Measurements from ENCODE around the gene PAFAH2. TPM values are rescaled to one million over a fixed set of nuclear protein-coding genes. Genes with fewer than 3 reads are reported as not detected.

Gene PAFAH2
- total RNA-seq, 2 experiments from 2014 or later = 6.6 to 7.9 TPM

DNA sequence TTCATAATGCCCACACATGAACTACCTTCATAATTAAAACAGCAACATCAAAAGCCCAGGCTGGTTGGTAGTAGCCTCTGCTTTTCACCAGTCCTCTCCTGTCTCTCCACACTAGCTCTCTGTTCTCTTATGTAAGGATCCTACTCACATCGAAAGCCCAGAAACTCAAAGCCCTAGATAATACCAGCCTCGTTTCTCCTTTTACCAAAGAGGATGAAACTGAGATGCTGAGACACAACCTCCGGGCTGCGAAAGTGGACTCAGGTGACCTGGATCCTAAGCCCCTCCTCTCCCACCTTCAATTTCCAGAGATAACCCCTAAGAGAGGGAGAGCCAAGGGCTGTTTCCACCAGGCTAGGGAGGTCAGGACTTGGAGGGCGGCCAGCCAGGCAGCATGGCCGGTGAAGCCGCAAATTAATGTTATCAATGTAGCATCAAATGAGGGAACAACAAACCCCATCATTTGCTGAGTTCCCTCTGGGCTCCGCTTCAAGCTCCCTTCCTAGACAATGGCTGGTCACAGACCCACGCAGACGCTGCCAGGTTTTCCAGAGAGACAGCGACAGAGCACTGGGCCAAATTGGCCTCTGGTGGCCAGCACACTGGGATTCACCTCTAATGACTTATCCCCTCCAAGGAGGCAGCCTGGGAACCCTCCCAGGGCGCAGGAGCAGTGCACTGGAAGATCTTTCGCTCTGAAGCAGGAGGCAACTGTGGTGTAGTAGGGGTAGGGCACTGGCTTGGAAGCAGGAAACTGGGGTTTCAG lies 70.9 kb downstream of the PAFAH2 start:
- DNase-seq (no peak), ATAC-seq (no peak)
- Mint-ChIP-seq H3K27me3 (peaks cover 8% of the 10 kb centered on the region), H3K36me3 (ENCODE audit: low read depth) (no peaks in the 10 kb centered on the region), H3K9me3 (ENCODE audit: low read depth) (no peaks in the 10 kb centered on the region), H3K4me1 (peaks cover 18% of the 10 kb centered on the region), H3K27ac (no peak overlapping the region), H3K4me3 (no peak overlapping the region)
- intact Hi-C loops (cut with DNase I, micrococcal nuclease) = no loop called here
- CTCF ChIA-PET = interaction anchor here (1.0 kb wide), 1 partner anchor 28 kb away, joined by 3 read pairs; no protein-coding TSS in a partner anchor
- POLR2A ChIA-PET = no interaction called here

- POLR2A ChIA-PET = no interaction called here
- no peak overlapping the region for H3K27ac Mint-ChIP-seq
- no peak for ATAC-seq
- H3K27me3 Mint-ChIP-seq = peaks cover 8% of the 10 kb centered on the region
- no peak overlapping the region for H3K4me3 Mint-ChIP-seq
- DNase-seq = no peak
- CTCF ChIA-PET = interaction anchor here (2.5 kb wide), 1 partner anchor 29 kb away, joined by 10 read pairs; no protein-coding TSS in a partner anchor
- peaks cover 19% of the 10 kb centered on the region for H3K4me1 Mint-ChIP-seq
- no peaks in the 10 kb centered on the region for H3K36me3 Mint-ChIP-seq (ENCODE audit: low read depth)
- H3K9me3 Mint-ChIP-seq (ENCODE audit: low read depth) = no peaks in the 10 kb centered on the region
- intact Hi-C loops (cut with DNase I, micrococcal nuclease) = no loop called here
These were observed 73.4 kb downstream of the PAFAH2 start for GRCh38 chr1:25924454-25924853.

DNA sequence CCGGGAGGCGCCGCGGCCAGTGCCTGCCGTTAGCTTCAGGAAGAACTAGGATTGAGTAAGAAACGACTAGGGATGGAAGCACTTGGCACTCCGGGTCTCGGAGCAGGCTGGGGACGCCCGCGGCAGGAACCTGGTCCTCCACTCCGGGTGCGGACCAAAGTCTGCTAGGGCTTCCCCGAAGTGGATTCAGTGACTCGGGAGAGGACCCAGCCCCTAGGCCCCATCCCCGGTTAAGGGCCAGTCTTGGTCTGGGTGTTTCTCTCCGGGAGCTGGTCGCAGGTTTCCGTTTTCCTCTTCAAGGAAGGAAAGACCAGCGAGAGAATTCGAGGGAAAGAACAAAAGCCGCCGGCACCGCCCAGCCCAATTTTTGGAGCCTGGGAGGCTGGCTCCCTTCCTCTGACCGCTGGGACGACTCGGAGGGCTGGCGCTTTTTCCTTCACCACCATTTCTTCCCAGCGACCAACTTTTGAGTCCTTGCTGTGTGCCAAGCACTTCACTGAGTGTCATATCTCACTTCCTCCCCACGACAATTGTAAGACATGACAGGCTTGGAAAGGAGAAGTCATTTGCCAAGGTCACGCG lies 74.8 kb downstream of the PAFAH2 start:
- DNase-seq = peak; percentile 43
- intact Hi-C loops (cut with DNase I, micrococcal nuclease) = loop anchor here in 1 of 2 experiments (1.0 kb wide), 1 partner anchor 17 kb away; the partner anchor contains the start of gene STMN1
- Mint-ChIP-seq H3K27me3 (peaks cover 8% of the 10 kb centered on the region), H3K36me3 (ENCODE audit: low read depth) (no peaks in the 10 kb centered on the region), H3K27ac (no peak overlapping the region), H3K4me1 (peaks cover 25% of the 10 kb centered on the region), H3K9me3 (ENCODE audit: low read depth) (no peaks in the 10 kb centered on the region), H3K4me3 (peak overlapping the region; percentile 53)
- peak; percentile 42 for ATAC-seq
- ChIA-PET POLR2A (interaction anchor here (0.6 to 1.5 kb wide), 2 partner anchors 17 to 76 kb away, joined by 5 to 9 read pairs; no protein-coding TSS in a partner anchor), CTCF (interaction anchor here (0.6 to 2.9 kb wide), 4 partner anchors 15 to 74 kb away, joined by 3 to 7 read pairs (median 4); partner anchors contain the start of gene PAFAH2)

GRCh38 chr1:25922056-25922970 lies 75.5 kb downstream of the PAFAH2 start:
- peak overlapping the region; percentile 56 for H3K27ac Mint-ChIP-seq
- H3K4me1 Mint-ChIP-seq = peaks cover 31% of the 10 kb centered on the region
- DNase-seq = peak; percentile 65

DNA sequence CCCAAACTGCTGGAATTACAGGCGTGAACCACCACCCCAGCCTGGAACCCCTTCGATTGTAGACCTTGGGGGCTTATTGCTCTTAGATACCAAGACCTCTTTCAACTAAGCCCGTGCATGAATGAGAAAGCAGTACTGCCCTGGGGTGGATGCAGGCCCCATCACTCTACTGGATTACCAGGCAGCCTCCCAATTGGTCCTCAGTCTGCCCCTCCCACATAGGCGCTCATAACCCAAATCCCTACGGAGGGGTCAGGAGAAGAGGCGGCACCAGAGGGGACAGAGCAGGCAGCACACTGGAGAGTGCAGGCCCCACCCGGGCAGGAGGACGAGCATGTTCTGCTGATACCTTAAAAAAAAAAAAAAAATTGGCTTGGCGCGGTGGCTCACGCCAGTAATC lies 79.2 kb downstream of the PAFAH2 start:
- DNase-seq = no peak
- H3K4me3 Mint-ChIP-seq = no peak overlapping the region
- ATAC-seq = no peak
- H3K27me3 Mint-ChIP-seq = peaks cover 6% of the 10 kb centered on the region
- ChIA-PET CTCF (interaction anchor here (1.2 to 1.9 kb wide), 2 partner anchors 23 to 71 kb away, joined by 5 to 7 read pairs; no protein-coding TSS in a partner anchor), POLR2A (no interaction called here)
- no peak overlapping the region for H3K27ac Mint-ChIP-seq
- H3K9me3 Mint-ChIP-seq (ENCODE audit: low read depth) = no peaks in the 10 kb centered on the region
- intact Hi-C loops (cut with DNase I, micrococcal nuclease) = no loop called here
- peaks cover 27% of the 10 kb centered on the region for H3K4me1 Mint-ChIP-seq
- H3K36me3 Mint-ChIP-seq (ENCODE audit: low read depth) = no peaks in the 10 kb centered on the region

More at GRCh38 chr1:25922056-25922970, 75.5 kb downstream of the PAFAH2 start:
- H3K36me3 Mint-ChIP-seq (ENCODE audit: low read depth) = no peaks in the 10 kb centered on the region
- no peaks in the 10 kb centered on the region for H3K9me3 Mint-ChIP-seq (ENCODE audit: low read depth)
- intact Hi-C loops (cut with DNase I, micrococcal nuclease) = no loop called here
- ATAC-seq = peak; percentile 78
- CTCF ChIA-PET = interaction anchor here (0.6 to 2.9 kb wide), 8 partner anchors 8 to 1025 kb away, joined by 3 to 7 read pairs (median 4); partner anchors contain the start of gene PAFAH2
- H3K27me3 Mint-ChIP-seq = peaks cover 8% of the 10 kb centered on the region
- POLR2A ChIA-PET = interaction anchor here (0.6 to 1.5 kb wide), 2 partner anchors 12 to 17 kb away, joined by 3 to 5 read pairs; no protein-coding TSS in a partner anchor
- peak overlapping the region; percentile 62 for H3K4me3 Mint-ChIP-seq

DNA sequence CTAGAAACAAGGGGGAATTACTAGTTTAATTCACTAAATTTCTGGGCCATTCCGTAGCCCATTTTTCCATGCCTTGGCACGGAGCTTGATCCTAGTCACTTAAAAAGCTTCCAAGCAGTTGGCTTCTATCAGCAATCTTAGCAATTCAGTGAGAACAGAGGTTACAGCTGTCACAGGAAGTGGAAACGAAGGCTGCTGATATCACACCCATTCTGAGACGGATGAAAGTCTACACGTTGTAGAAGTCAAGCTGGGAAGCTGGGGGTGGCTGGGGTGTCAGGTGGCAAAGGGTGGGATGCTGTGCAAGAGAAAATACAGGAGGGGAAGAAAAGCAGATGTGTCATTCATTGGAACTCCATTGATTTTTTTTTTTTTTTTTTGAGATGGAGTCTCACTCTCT lies 79.9 kb downstream of the PAFAH2 start:
- Mint-ChIP-seq H3K36me3 (ENCODE audit: low read depth) (no peaks in the 10 kb centered on the region), H3K4me3 (no peak overlapping the region), H3K27ac (peak overlapping the region; percentile 34), H3K27me3 (peaks cover 4% of the 10 kb centered on the region), H3K4me1 (peaks cover 21% of the 10 kb centered on the region), H3K9me3 (ENCODE audit: low read depth) (no peaks in the 10 kb centered on the region)
- intact Hi-C loops (cut with DNase I, micrococcal nuclease) = no loop called here
- CTCF ChIA-PET = interaction anchor here (0.6 to 1.9 kb wide), 4 partner anchors 22 to 328 kb away, joined by 3 to 7 read pairs (median 4); partner anchors contain the start of gene PAFAH2
- POLR2A ChIA-PET = no interaction called here
- ATAC-seq (peak; percentile 41), DNase-seq (peak; percentile 41)

- no peak for ATAC-seq
- Mint-ChIP-seq H3K4me3 (no peak overlapping the region), H3K27me3 (no peaks in the 10 kb centered on the region), H3K4me1 (peaks cover 12% of the 10 kb centered on the region), H3K9me3 (ENCODE audit: low read depth) (no peaks in the 10 kb centered on the region), H3K36me3 (ENCODE audit: low read depth) (no peaks in the 10 kb centered on the region), H3K27ac (no peak overlapping the region)
- no peak for DNase-seq
- intact Hi-C loops (cut with DNase I, micrococcal nuclease) = no loop called here
- CTCF ChIA-PET = interaction anchor here (0.7 kb wide), 1 partner anchor 81 kb away, joined by 3 read pairs; the partner anchor contains the start of gene PAFAH2
- POLR2A ChIA-PET = interaction anchor here (1.2 kb wide), 1 partner anchor 11 kb away, joined by 6 read pairs; no protein-coding TSS in a partner anchor
These were observed 81.4 kb downstream of the PAFAH2 start for GRCh38 chr1:25916460-25916859.

DNA sequence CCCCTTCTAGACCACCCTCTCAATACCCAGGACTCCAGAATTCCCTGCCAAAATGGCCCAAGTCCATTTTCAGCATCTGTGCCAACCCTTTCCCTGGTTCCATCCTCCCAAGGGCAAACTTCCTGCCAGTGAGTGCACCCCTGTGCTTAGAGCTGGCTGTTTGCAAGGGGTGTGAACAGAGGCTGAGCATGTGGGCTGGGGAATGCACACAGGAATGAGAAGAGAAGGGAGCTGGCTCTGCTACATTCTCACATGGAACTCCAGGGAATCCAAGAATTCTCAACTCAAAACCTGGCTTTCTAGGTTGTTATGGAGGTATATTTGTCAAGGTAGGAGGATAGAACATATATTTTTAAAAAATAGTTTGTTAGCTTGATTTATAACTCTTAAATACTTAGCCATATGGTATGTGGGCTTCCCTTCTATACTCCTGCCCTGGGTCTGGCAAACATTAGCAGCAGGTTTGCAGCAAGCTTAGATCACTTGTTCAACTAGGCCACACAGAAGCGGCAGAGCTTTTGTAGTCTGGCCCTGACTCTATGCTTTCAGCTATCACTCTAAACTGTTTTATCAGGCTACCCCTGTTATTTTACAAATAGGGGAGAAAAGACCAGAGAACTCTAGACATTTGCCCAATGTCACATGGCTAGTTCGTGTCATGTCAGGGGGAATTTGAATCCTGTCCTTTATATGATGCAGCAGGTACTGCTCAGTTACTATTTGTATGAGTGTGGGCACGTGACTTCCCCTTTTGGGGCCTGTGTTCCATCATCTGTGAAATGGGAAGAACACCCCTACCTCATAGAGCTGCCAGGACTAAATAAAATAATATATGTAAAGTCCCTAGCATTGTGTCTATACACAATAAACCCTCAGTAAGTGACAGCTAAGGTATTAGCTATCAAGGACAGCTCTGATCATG lies 83.5 kb downstream of the PAFAH2 start:
- ChIA-PET CTCF (interaction anchor here (0.6 to 1.7 kb wide), 5 partner anchors 9 to 766 kb away, joined by 3 to 6 read pairs (median 3); partner anchors contain the start of gene PAFAH2), POLR2A (interaction anchor here (0.7 to 1.1 kb wide), 2 partner anchors 9 to 1594 kb away, joined by 3 to 4 read pairs; no protein-coding TSS in a partner anchor)
- Mint-ChIP-seq H3K36me3 (ENCODE audit: low read depth) (no peaks in the 10 kb centered on the region), H3K27ac (no peak overlapping the region), H3K27me3 (no peaks in the 10 kb centered on the region), H3K9me3 (ENCODE audit: low read depth) (no peaks in the 10 kb centered on the region), H3K4me3 (no peak overlapping the region), H3K4me1 (peaks cover 12% of the 10 kb centered on the region)
- DNase-seq = no peak
- no peak for ATAC-seq
- intact Hi-C loops (cut with DNase I, micrococcal nuclease) = no loop called here

DNA sequence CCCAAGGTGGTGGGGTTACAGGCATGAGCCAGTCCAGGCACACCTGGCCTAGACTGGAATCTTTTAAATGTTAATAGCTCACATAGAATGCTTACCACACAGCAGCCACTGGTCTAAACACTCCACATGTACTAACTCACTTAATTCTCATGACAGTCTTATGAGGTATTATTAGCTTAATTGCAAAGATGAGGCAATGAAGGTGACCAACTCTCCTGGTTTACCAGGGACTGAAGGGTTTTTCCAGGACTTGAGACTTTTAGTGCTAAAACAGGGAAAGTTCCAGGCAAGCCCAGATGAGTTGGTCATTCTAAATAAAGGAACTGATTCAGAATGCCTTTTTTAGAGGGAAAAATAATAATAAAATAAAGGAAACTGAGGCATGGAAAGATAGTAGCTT lies 84.7 kb downstream of the PAFAH2 start:
- no peak for ATAC-seq
- ChIA-PET POLR2A (no interaction called here), CTCF (interaction anchor here (1.3 kb wide), 2 partner anchors 17 to 84 kb away, joined by 4 to 5 read pairs; partner anchors contain the start of gene PAFAH2)
- no peaks in the 10 kb centered on the region for H3K36me3 Mint-ChIP-seq (ENCODE audit: low read depth)
- no peaks in the 10 kb centered on the region for H3K9me3 Mint-ChIP-seq (ENCODE audit: low read depth)
- no peak overlapping the region for H3K27ac Mint-ChIP-seq
- H3K4me3 Mint-ChIP-seq = no peak overlapping the region
- intact Hi-C loops (cut with DNase I, micrococcal nuclease) = no loop called here
- H3K4me1 Mint-ChIP-seq = peaks cover 7% of the 10 kb centered on the region
- DNase-seq = no peak
- no peaks in the 10 kb centered on the region for H3K27me3 Mint-ChIP-seq

All from activated CD4-positive, alpha-beta T cell treated with anti-CD3 and anti-CD28 coated beads for 36 hours (primary cell).